ENCODE data around the gene SF3B1.

- TF ChIP-seq CTCF (optimal IDR thresholded peaks at IDR 0.05 in 1 of 3, IDR thresholded peaks at IDR 0.05 in 1 of 3, conservative IDR thresholded peaks at IDR 0.05 in 1 of 3; ENCODE audit: extremely low read depth in 1 of 3, insufficient read depth in 2 of 3, low read length in 3 of 3) (no peak), EZH2 (IDR thresholded peaks at IDR 0.05; ENCODE audit: low read length) (no peak)
Measured at GRCh38 chr2:197360744-197361156, 74.1 kb downstream of the SF3B1 start.
